Measurements from ENCODE around the gene PHF14. TPM values are rescaled to one million over a fixed set of nuclear protein-coding genes. Genes with fewer than 3 reads are reported as not detected.
"Not testable (repeated sequence)": the region's sequence is repeated elsewhere in the genome, so short reads cannot be mapped to it uniquely, and the experiment has no call there.

The PHF14 gene
- total RNA-seq, 1 donor from 2014 or later = 63.9 TPM

GRCh38 chr7:10952588-10952987 lies 21.1 kb upstream of the PHF14 start:
- Mint-ChIP-seq H3K36me3 (ENCODE audit: insufficient read depth) (no peaks in the 10 kb centered on the region), H3K4me1 (ENCODE audit: low read depth) (peaks cover 1% of the 10 kb centered on the region), H3K27me3 (no peaks in the 10 kb centered on the region), H3K4me3 (ENCODE audit: low read depth) (no peak overlapping the region), H3K27ac (no peak overlapping the region), H3K9me3 (ENCODE audit: low read depth) (peaks cover 5% of the 10 kb centered on the region)
- no peak for TF ChIP-seq CTCF (IDR thresholded peaks at IDR 0.05; ENCODE audit: unreplicated experiment)
- DNase-seq (ENCODE audit: low spot score, unreplicated experiment) = no peak

GRCh38 chr7:10953078-10953750 lies 20.5 kb upstream of the PHF14 start:
- not testable (repeated sequence) for DNase-seq (ENCODE audit: low spot score, unreplicated experiment); H3K4me3 Mint-ChIP-seq (ENCODE audit: low read depth); H3K27ac Mint-ChIP-seq; H3K9me3 Mint-ChIP-seq (ENCODE audit: low read depth); H3K36me3 Mint-ChIP-seq (ENCODE audit: insufficient read depth); H3K4me1 Mint-ChIP-seq (ENCODE audit: low read depth); H3K27me3 Mint-ChIP-seq

GRCh38 chr7:10956528-10956927 lies 17.1 kb upstream of the PHF14 start:
- peaks cover 3% of the 10 kb centered on the region for H3K9me3 Mint-ChIP-seq (ENCODE audit: low read depth)
- H3K27me3 Mint-ChIP-seq = no peaks in the 10 kb centered on the region
- no peak overlapping the region for H3K27ac Mint-ChIP-seq
- no peaks in the 10 kb centered on the region for H3K36me3 Mint-ChIP-seq (ENCODE audit: insufficient read depth)
- H3K4me1 Mint-ChIP-seq (ENCODE audit: low read depth) = no peaks in the 10 kb centered on the region
- TF ChIP-seq CTCF (IDR thresholded peaks at IDR 0.05; ENCODE audit: unreplicated experiment) = no peak
- H3K4me3 Mint-ChIP-seq (ENCODE audit: low read depth) = no peak overlapping the region
- no peak for DNase-seq (ENCODE audit: low spot score, unreplicated experiment)

- H3K27ac Mint-ChIP-seq; H3K36me3 Mint-ChIP-seq (ENCODE audit: insufficient read depth); H3K9me3 Mint-ChIP-seq (ENCODE audit: low read depth); DNase-seq (ENCODE audit: low spot score, unreplicated experiment); H3K4me3 Mint-ChIP-seq (ENCODE audit: low read depth); H3K4me1 Mint-ChIP-seq (ENCODE audit: low read depth); H3K27me3 Mint-ChIP-seq: not testable (repeated sequence)
Measured at GRCh38 chr7:10960242-10960641, 13.4 kb upstream of the PHF14 start.

GRCh38 chr7:10965016-10965415 lies 8.7 kb upstream of the PHF14 start:
- not testable (repeated sequence) for H3K4me3 Mint-ChIP-seq (ENCODE audit: low read depth); H3K9me3 Mint-ChIP-seq (ENCODE audit: low read depth); H3K27ac Mint-ChIP-seq; H3K36me3 Mint-ChIP-seq (ENCODE audit: insufficient read depth); H3K4me1 Mint-ChIP-seq (ENCODE audit: low read depth); H3K27me3 Mint-ChIP-seq; DNase-seq (ENCODE audit: low spot score, unreplicated experiment)

GRCh38 chr7:10972174-10972573 lies 1.5 kb upstream of the PHF14 start:
- no peaks in the 10 kb centered on the region for H3K27me3 Mint-ChIP-seq
- peaks cover 15% of the 10 kb centered on the region for H3K36me3 Mint-ChIP-seq (ENCODE audit: insufficient read depth)
- H3K9me3 Mint-ChIP-seq (ENCODE audit: low read depth) = peaks cover 12% of the 10 kb centered on the region
- TF ChIP-seq CTCF (IDR thresholded peaks at IDR 0.05; ENCODE audit: unreplicated experiment) = no peak
- no peak overlapping the region for H3K27ac Mint-ChIP-seq
- peaks cover 20% of the 10 kb centered on the region for H3K4me1 Mint-ChIP-seq (ENCODE audit: low read depth)
- H3K4me3 Mint-ChIP-seq (ENCODE audit: low read depth) = peak overlapping the region; percentile 9
- no peak for DNase-seq (ENCODE audit: low spot score, unreplicated experiment)

Measured in progenitor cell of endocrine pancreas (in vitro differentiated cells).